Activated T-cell treated with anti-CD3 and anti-CD28 coated beads for 4 hours (primary cell): Measurements from ENCODE around the gene RNF212.

ENCODE experiments used
- DNase-seq: peaks from one replicate; pipeline ENCODE4 v3.0.0-alpha.2; 2020

Gene RNF212

GRCh38 chr4:1087371-1087770, 26.0 kb downstream of the RNF212 start:
- DNase-seq = no peak

- no peak for DNase-seq
These were observed 27.4 kb downstream of the RNF212 start for GRCh38 chr4:1086011-1086410.

GRCh38 chr4:1085404-1085799, 28.0 kb downstream of the RNF212 start:
- DNase-seq = no peak

- no peak for DNase-seq
These were observed 28.5 kb downstream of the RNF212 start for GRCh38 chr4:1084796-1085403.

- no peak for DNase-seq
These were observed 29.0 kb downstream of the RNF212 start for GRCh38 chr4:1084394-1084793.

- no peak for DNase-seq
These were observed 30.9 kb downstream of the RNF212 start for GRCh38 chr4:1082215-1083182.

- no peak for DNase-seq
These were observed 31.7 kb downstream of the RNF212 start for GRCh38 chr4:1081689-1082040.

GRCh38 chr4:1080961-1081688, 32.2 kb downstream of the RNF212 start:
- DNase-seq = no peak

GRCh38 chr4:1080432-1080831, 32.9 kb downstream of the RNF212 start:
- DNase-seq = no peak

- no peak for DNase-seq
These were observed 33.6 kb downstream of the RNF212 start for GRCh38 chr4:1079711-1080265.

- DNase-seq = no peak
These were observed 34.9 kb downstream of the RNF212 start for GRCh38 chr4:1078490-1078889.

GRCh38 chr4:1077711-1078477, 35.5 kb downstream of the RNF212 start:
- DNase-seq = no peak

GRCh38 chr4:1075809-1076699, 37.3 kb downstream of the RNF212 start:
- DNase-seq = no peak

- no peak for DNase-seq
These were observed 38.1 kb downstream of the RNF212 start for GRCh38 chr4:1075225-1075624.

- no peak for DNase-seq
These were observed 39.3 kb downstream of the RNF212 start for GRCh38 chr4:1074077-1074476.

- peak; percentile 44 for DNase-seq
These were observed 40.4 kb downstream of the RNF212 start for GRCh38 chr4:1072830-1073446.

- no peak for DNase-seq
These were observed 44.0 kb downstream of the RNF212 start for GRCh38 chr4:1069394-1069793.

GRCh38 chr4:1065732-1066131, 47.6 kb downstream of the RNF212 start:
- DNase-seq = no peak

GRCh38 chr4:1062419-1062818, 50.9 kb downstream of the RNF212 start:
- DNase-seq = no peak

- no peak for DNase-seq
These were observed 51.6 kb downstream of the RNF212 start for GRCh38 chr4:1061760-1062159.
